GM23248 (cell line): ENCODE results near the gene CALCOCO2. TPM values are rescaled to one million over a fixed set of nuclear protein-coding genes. Genes with fewer than 3 reads are reported as not detected.
"Not testable (repeated sequence)": the region's sequence is repeated elsewhere in the genome, so short reads cannot be mapped to it uniquely, and the experiment has no call there.

ENCODE experiments used
- DNase-seq: peaks from one replicate; pipeline ENCODE4 v3.0.0-alpha.2; 2015
- H2AFZ ChIP-seq: fragments of 200-600 bp; sonication (generic); 2 replicates; pipeline ENCODE4 v1.6.1; 2016; ENCODE audit warnings: antibody characterized with exemption
- H3F3A ChIP-seq: fragments of 200-600 bp; sonication (generic); 2 replicates; pipeline ENCODE4 v1.6.1; 2016; ENCODE audit warnings: mild to moderate bottlenecking, antibody characterized with exemption, mixed run types; ENCODE audit not compliant: insufficient read depth
- H3K27ac ChIP-seq: fragments of 200-600 bp; sonication (generic); 2 replicates; pipeline ENCODE4 v1.5.1; 2016; ENCODE audit warnings: mild to moderate bottlenecking
- H3K27me3 ChIP-seq: fragments of 200-600 bp; sonication (generic); replicated peaks from 2 replicates; pipeline ENCODE4 v1.6.1; 2016; ENCODE audit warnings: mild to moderate bottlenecking; ENCODE audit not compliant: insufficient read depth
- H3K36me3 ChIP-seq: fragments of 200-600 bp; sonication (generic); 2 replicates; pipeline ENCODE4 v1.6.1; 2016; ENCODE audit warnings: low read depth, mild to moderate bottlenecking
- H3K4me1 ChIP-seq: fragments of 200-600 bp; sonication (generic); 2 replicates; pipeline ENCODE4 v1.6.1; 2016; ENCODE audit warnings: mild to moderate bottlenecking; ENCODE audit not compliant: insufficient read depth
- H3K4me2 ChIP-seq: fragments of 200-600 bp; sonication (generic); one replicate; pipeline ENCODE4 v1.6.1; 2016; ENCODE audit warnings: mild to moderate bottlenecking; ENCODE audit not compliant: unreplicated experiment
- H3K4me3 ChIP-seq: fragments of 200-600 bp; sonication (generic); 2 replicates; pipeline ENCODE4 v1.5.1; 2016; ENCODE audit warnings: mild to moderate bottlenecking
- H3K79me2 ChIP-seq: fragments of 200-600 bp; sonication (generic); 2 replicates; pipeline ENCODE4 v1.6.1; 2016; ENCODE audit warnings: mild to moderate bottlenecking; ENCODE audit not compliant: insufficient read depth
- H3K9ac ChIP-seq: fragments of 200-600 bp; sonication (generic); 2 replicates; pipeline ENCODE4 v1.6.1; 2016; ENCODE audit warnings: mild to moderate bottlenecking
- H3K9me2 ChIP-seq: fragments of 200-600 bp; sonication (generic); 2 replicates; pipeline ENCODE4 v1.6.1; 2016; ENCODE audit warnings: mixed run types, mild to moderate bottlenecking, moderate library complexity; ENCODE audit not compliant: insufficient read depth
- H3K9me3 ChIP-seq: fragments of 200-600 bp; sonication (generic); one replicate; pipeline ENCODE4 v1.6.1; 2017; ENCODE audit warnings: low read depth
- H4K20me1 ChIP-seq: fragments of 200-600 bp; sonication (generic); 2 replicates; pipeline ENCODE4 v1.6.0; 2016; ENCODE audit not compliant: insufficient read depth
- EZH2 ChIP-seq: fragments of 200-600 bp; sonication (generic); IDR thresholded peaks from 2 replicates; pipeline ENCODE4 v1.6.1; 2018; ENCODE audit warnings: antibody characterized with exemption, mild to moderate bottlenecking; ENCODE audit not compliant: insufficient read depth, poor library complexity, severe bottlenecking
- EZH2phosphoT487 ChIP-seq: fragments of 200-600 bp; sonication (generic); IDR thresholded peaks from 2 replicates; pipeline ENCODE4 v1.6.1; 2018; ENCODE audit warnings: antibody characterized with exemption, moderate library complexity, mild to moderate bottlenecking, low read depth; ENCODE audit not compliant: insufficient read depth
- WGBS, 2 experiments: methylation state at CpG; one replicate each; pipeline ENCODE4 v1.1.6; 2015 to 2017; ENCODE audit warnings: low lambda C conversion rate in 2 of 2, low coverage in 1 of 2; ENCODE audit errors: missing lambda C conversion rate in 2 of 2; 5-methylcytosine and 5-hydroxymethylcytosine counted together
- in situ Hi-C: fragments of 300-500 bp; cut with MboI; formaldehyde crosslinking; loops from 2 replicates; pipeline ENCODE4 v1.15.0; 2020
- polyA plus RNA-seq: library from polyadenylated mRNA; unstranded; fragments of >200 nt; fragmentation: Nextera tagmentation; extraction: Ambion mirVana; gene quantifications from 2 replicates; pipeline ENCODE4 v1.2.1, GENCODE V29; 2016
- total RNA-seq: library from RNA; depleted of rRNA; stranded (reverse); fragments of >200 nt; shearing (Covaris generic); gene quantifications from 2 replicates; pipeline ENCODE4 v1.2.3, GENCODE V29; 2014

CALCOCO2 gene
- total and polyA plus RNA-seq, 2 experiments from 2014 or later: 40.9 to 92.4 TPM

- Histone ChIP-seq H3K36me3 (no peaks in the 10 kb centered on the region), H3K4me3 (no peak overlapping the region), H3F3A (peaks cover 13% of the 10 kb centered on the region), H3K9me3 (no peaks in the 10 kb centered on the region), H3K4me2 (no peak overlapping the region), H3K4me1 (peaks cover 16% of the 10 kb centered on the region), H2AFZ (peak overlapping the region; percentile 25; the same call in 1 of the 2 replicates), H3K9me2 (no peaks in the 10 kb centered on the region), H4K20me1 (no peaks in the 10 kb centered on the region), H3K27me3 (peaks cover 30% of the 10 kb centered on the region), H3K79me2 (no peaks in the 10 kb centered on the region), H3K9ac (no peak overlapping the region), H3K27ac (no peak overlapping the region)
- DNase-seq: peak; percentile 88
- WGBS, 2 experiments: 33% methylated on average over 14 of the region's 14 CpGs
- in situ Hi-C loops: no loop called here
- TF ChIP-seq EZH2phosphoT487 (no peak), EZH2 (no peak)
Observed at GRCh38 chr17:48791128-48792032, 39.5 kb upstream of the CALCOCO2 start.

- no peaks in the 10 kb centered on the region for H4K20me1 ChIP-seq
- no peaks in the 10 kb centered on the region for H3K79me2 ChIP-seq
- H2AFZ ChIP-seq: no peak overlapping the region
- H3K27me3 ChIP-seq: peaks cover 22% of the 10 kb centered on the region
- H3K4me3 ChIP-seq: no peak overlapping the region
- in situ Hi-C loops: no loop called here
- TF ChIP-seq EZH2phosphoT487 (no peak), EZH2 (no peak)
- no peaks in the 10 kb centered on the region for H3K36me3 ChIP-seq
- no peaks in the 10 kb centered on the region for H3K9me2 ChIP-seq
- H3K27ac ChIP-seq: no peak overlapping the region
- peaks cover 16% of the 10 kb centered on the region for H3K4me1 ChIP-seq
- H3K9me3 ChIP-seq: no peaks in the 10 kb centered on the region
- no peak overlapping the region for H3K4me2 ChIP-seq
- WGBS, 2 experiments: 62% methylated on average over 3 of the region's 3 CpGs
- H3K9ac ChIP-seq: no peak overlapping the region
- DNase-seq: no peak
- H3F3A ChIP-seq: peaks cover 15% of the 10 kb centered on the region
Observed at GRCh38 chr17:48792033-48792798, 38.6 kb upstream of the CALCOCO2 start.

GRCh38 chr17:48795444-48796162, 35.2 kb upstream of the CALCOCO2 start:
- no peak for TF ChIP-seq EZH2phosphoT487
- TF ChIP-seq EZH2: no peak
- Histone ChIP-seq H3K9ac (peak overlapping the region; percentile 32; the same call in 1 of the 2 replicates), H3F3A (peaks cover 15% of the 10 kb centered on the region), H3K4me3 (no peak overlapping the region), H3K4me1 (peaks cover 16% of the 10 kb centered on the region), H3K9me2 (no peaks in the 10 kb centered on the region), H4K20me1 (no peaks in the 10 kb centered on the region), H3K27ac (peak overlapping the region; percentile 70), H3K9me3 (no peaks in the 10 kb centered on the region), H2AFZ (peak overlapping the region; percentile 70), H3K27me3 (no peaks in the 10 kb centered on the region), H3K36me3 (no peaks in the 10 kb centered on the region), H3K4me2 (peak overlapping the region; percentile 54), H3K79me2 (no peaks in the 10 kb centered on the region)
- in situ Hi-C loops: no loop called here
- 3 to 5% methylated on average over 10 of the region's 10 CpGs for WGBS, 2 experiments
- DNase-seq: peak; percentile 94

GRCh38 chr17:48796163-48796522, 34.7 kb upstream of the CALCOCO2 start:
- in situ Hi-C loops, H4K20me1 ChIP-seq, H3K36me3 ChIP-seq, H3K27me3 ChIP-seq, H3K4me3 ChIP-seq, DNase-seq, H3K79me2 ChIP-seq, H3K9me2 ChIP-seq, H3K9me3 ChIP-seq: not testable (repeated sequence)
- H3K4me2 ChIP-seq: peak overlapping the region; percentile 54
- H3K4me1 ChIP-seq: peaks cover 16% of the 10 kb centered on the region
- H3F3A ChIP-seq: peaks cover 15% of the 10 kb centered on the region
- H2AFZ ChIP-seq: peak overlapping the region; percentile 70
- WGBS, 2 experiments: 57 to 58% methylated on average over 6 of the region's 6 CpGs
- peak overlapping the region; percentile 32; the same call in 1 of the 2 replicates for H3K9ac ChIP-seq
- H3K27ac ChIP-seq: peak overlapping the region; percentile 70
